K562 (cell line): Measurements from ENCODE around the gene LMBR1L. TPM values are rescaled to one million over a fixed set of nuclear protein-coding genes. Genes with fewer than 3 reads are reported as not detected.

Experiments used
- CBFA2T3 ChIP-seq: fragments of 450-650 bp; IDR thresholded peaks from 2 replicates; pipeline ENCODE4 v1.6.1; 2017
- E2F3 ChIP-seq: fragments of 250-450 bp; sonication (Bioruptor Pico); IDR thresholded peaks from 2 replicates; pipeline ENCODE4 v1.4.0; 2020; ENCODE audit warnings: mild to moderate bottlenecking
- ERF ChIP-seq: fragments of 450-650 bp; formaldehyde crosslinking; IDR thresholded peaks from 2 replicates; pipeline ENCODE4 v1.4.0; 2020; ENCODE audit warnings: mild to moderate bottlenecking, mixed read lengths
- FOXJ3 ChIP-seq: sonication (generic); formaldehyde crosslinking; IDR thresholded peaks from 2 replicates; pipeline ENCODE4 v1.4.0; 2020; ENCODE audit warnings: mild to moderate bottlenecking, missing genetic modification reagents
- GTF2A2 ChIP-seq: IDR thresholded peaks from 2 replicates; pipeline ENCODE4 v1.6.1; 2016; ENCODE audit warnings: mild to moderate bottlenecking, missing genetic modification characterization, missing compliant biosample characterization
- GTF2F1 ChIP-seq: IDR thresholded peaks from 2 replicates; pipeline ENCODE4 v1.6.1; 2011; ENCODE audit warnings: low read depth, low read length, improper control_type of control experiment
- KDM2B ChIP-seq: fragments of 250-450 bp; sonication (Bioruptor Pico); IDR thresholded peaks from 2 replicates; pipeline ENCODE4 v1.8.0; 2021; ENCODE audit warnings: mild to moderate bottlenecking, moderate library complexity
- MIER1 ChIP-seq: fragments of 450-650 bp; IDR thresholded peaks from 2 replicates; pipeline ENCODE4 v1.6.1; 2016; ENCODE audit warnings: antibody characterized with exemption, mild to moderate bottlenecking, low read depth
- PBX2 ChIP-seq, 2 experiments: IDR thresholded peaks in 1 of 2; conservative IDR thresholded peaks in 1 of 2; 2 replicates each; pipeline ENCODE4 v1.6.1; 2016; ENCODE audit warnings: low read depth in 2 of 2, mild to moderate bottlenecking in 1 of 2, missing compliant biosample characterization in 1 of 2, missing genetic modification characterization in 1 of 2, moderate library complexity in 1 of 2
- PHF8 ChIP-seq: fragments of 200-600 bp; sonication (generic); IDR thresholded peaks from 2 replicates; pipeline ENCODE4 v1.6.1; 2012; ENCODE audit warnings: mixed run types, mild to moderate bottlenecking, inconsistent platforms, low read length, moderate library complexity, borderline replicate concordance
- RB1 ChIP-seq: fragments of 450-650 bp; IDR thresholded peaks from 2 replicates; pipeline ENCODE4 v1.6.1; 2017; ENCODE audit warnings: low read depth, mild to moderate bottlenecking
- RBM22 ChIP-seq: fragments of 200-400 bp; formaldehyde crosslinking; IDR thresholded peaks from 2 replicates; pipeline ENCODE4 v1.6.1; 2018; ENCODE audit warnings: low read length, low read depth; ENCODE audit not compliant: poor library complexity, severe bottlenecking
- SRSF9 ChIP-seq: fragments of 200-400 bp; formaldehyde crosslinking; IDR thresholded peaks from 2 replicates; pipeline ENCODE4 v1.6.1; 2017; ENCODE audit warnings: low read depth, low read length, borderline replicate concordance
- TBP ChIP-seq: optimal IDR thresholded peaks from 2 replicates; pipeline ENCODE3; 2011; ENCODE audit warnings: low read depth, low read length, improper control_type of control experiment
- TCF15 ChIP-seq: fragments of 250-450 bp; sonication (Bioruptor Pico); IDR thresholded peaks from 2 replicates; pipeline ENCODE4 v1.8.0; 2022; ENCODE audit warnings: moderate library complexity, mild to moderate bottlenecking, inconsistent platforms
- TEAD1 ChIP-seq, 2 experiments: fragments of 450-650 bp in 1 of 2; sonication (generic) in 1 of 2; formaldehyde crosslinking; IDR thresholded peaks; 2 replicates each; pipeline versions ENCODE4 v1.4.0 to v1.8.0; 2020 to 2022; ENCODE audit warnings: mild to moderate bottlenecking in 2 of 2, missing genetic modification reagents in 1 of 2
- ZBTB2 ChIP-seq: fragments of 450-650 bp; IDR thresholded peaks from 2 replicates; pipeline ENCODE4 v1.6.1; 2016; ENCODE audit warnings: antibody characterized with exemption
- ZNF436 ChIP-seq: fragments of 250-450, 450-650 bp; sonication (Bioruptor Pico); formaldehyde crosslinking; IDR thresholded peaks from 2 replicates; pipeline ENCODE4 v1.7.0; 2020; ENCODE audit warnings: mild to moderate bottlenecking
- ZNF551 ChIP-seq: fragments of 250-450 bp; sonication (Bioruptor Pico); IDR thresholded peaks from 2 replicates; pipeline ENCODE4 v1.5.0; 2021; ENCODE audit warnings: mild to moderate bottlenecking, moderate library complexity
- ZNF644 ChIP-seq: fragments of 200-800 bp; sonication (Bioruptor generic); IDR thresholded peaks from 2 replicates; pipeline ENCODE4 v1.6.1; 2016; ENCODE audit warnings: low read depth, missing genetic modification characterization, missing compliant biosample characterization
- ZNF76 ChIP-seq: fragments of 250-450 bp; sonication (Bioruptor Pico); IDR thresholded peaks from 2 replicates; pipeline ENCODE4 v1.4.0; 2020; ENCODE audit warnings: mild to moderate bottlenecking, moderate library complexity, borderline replicate concordance
- ZSCAN29 ChIP-seq: fragments of 450-650 bp; IDR thresholded peaks from 2 replicates; pipeline ENCODE4 v1.6.1; 2017
- polyA plus RNA-seq, 8 experiments: library from polyadenylated mRNA; depleted of rRNA in 4 of 8; stranded (reverse) in 5 of 8; unstranded in 3 of 8; fragments of >200 nt; fragmentation: Nextera tagmentation in 2 of 8; fragmentation: Illumina TruSeq in 1 of 8; extraction: Ambion mirVana in 2 of 8; extraction: Trizol in 1 of 8; gene quantifications; 2 replicates each; pipeline versions ENCODE4 v1.2.1 to v1.2.3, GENCODE V29; 2011 to 2014; ENCODE audit warnings: inconsistent platforms in 1 of 8, missing spikeins in 1 of 8
- total RNA-seq, 7 experiments: library from RNA; depleted of rRNA in 6 of 7; stranded (reverse); fragments of >200 nt in 6 of 7; fragmentation: Illumina TruSeq in 2 of 7; extraction: Trizol in 2 of 7; gene quantifications; 2 replicates each; pipeline versions ENCODE4 v1.2.1 to v1.2.3, GENCODE V29; 2011 to 2021; ENCODE audit warnings: low replicate concordance in 1 of 7
- TF ChIP-seq, protein P1 (sequence below): fragments of 450-650 bp; conservative IDR thresholded peaks from 2 replicates; pipeline ENCODE4 v1.6.1; 2016; ENCODE audit warnings: missing genetic modification characterization, low read depth, mild to moderate bottlenecking, control low read depth, missing compliant biosample characterization

LMBR1L gene
- total and polyA plus RNA-seq, 9 of the 15 experiments (the other 6 are each of a cell fraction or from before 2014, with no cell fraction given): 2.5 to 57.0 (median 31.1) TPM

DNA sequence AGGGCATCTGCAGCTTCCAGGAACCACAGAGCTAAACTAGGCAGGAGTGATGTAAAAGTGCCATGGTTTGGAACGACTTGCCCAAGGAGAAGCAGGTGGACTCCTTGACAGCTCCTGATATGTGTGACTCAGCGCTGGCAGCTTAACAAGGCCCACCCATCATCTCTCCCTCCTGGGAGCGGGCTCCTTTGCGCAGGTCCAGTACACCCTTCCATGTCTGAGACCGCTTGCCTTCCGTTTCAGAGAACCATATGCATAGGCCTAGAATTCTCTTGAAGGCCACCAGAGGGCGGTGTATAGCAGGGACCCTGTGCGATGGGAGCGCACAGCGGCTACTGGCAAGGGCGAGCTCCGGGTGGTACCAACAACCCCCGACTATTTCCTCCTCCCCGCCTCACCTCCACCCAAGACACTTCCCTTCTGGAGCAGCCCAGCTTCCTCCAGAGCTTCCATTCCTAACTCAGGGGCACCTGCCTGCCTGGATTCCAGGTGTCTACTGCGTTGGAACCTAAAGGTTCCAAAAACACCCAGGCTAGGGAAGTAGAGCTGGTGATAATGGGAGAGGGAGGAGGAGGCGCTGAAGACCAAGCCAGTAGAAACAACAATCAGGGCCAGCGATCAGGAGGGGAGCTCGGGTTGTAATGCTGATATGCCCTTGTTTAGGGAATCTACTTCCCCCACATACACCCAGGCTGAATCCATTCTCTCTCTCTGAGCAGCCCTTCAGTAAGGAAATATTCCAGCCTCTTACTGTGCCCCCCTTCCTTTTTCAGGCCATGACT is 22.3 kb downstream of the LMBR1L start (continued):
- no peak for TF ChIP-seq ZNF436 (CRISPR knock-in tag)
- TF ChIP-seq E2F3: no peak
- TF ChIP-seq ERF: 0 out of 2 replicates have a peak, but pooled peaks have one; percentile 32
- no peak for TF ChIP-seq ZNF551
- TF ChIP-seq ZNF76: no peak
- TF ChIP-seq CBFA2T3: peak; percentile 35; the same call in 1 of the 2 replicates
- no peak for TF ChIP-seq TCF15 (CRISPR knock-in tag)
- TF ChIP-seq RBM22: no peak
- TF ChIP-seq TBP: peak; percentile 47
- TF ChIP-seq GTF2F1: 0 out of 2 replicates have a peak, but pooled peaks have one; percentile 54
- TF ChIP-seq SRSF9: no peak
- no peak for TF ChIP-seq GTF2A2
- peak; percentile 22; the same call in 1 of the 2 replicates for TF ChIP-seq PHF8
- TF ChIP-seq KDM2B (CRISPR knock-in tag): peak; percentile 44; the same call in 1 of the 2 replicates
- TF ChIP-seq, protein P1, sequence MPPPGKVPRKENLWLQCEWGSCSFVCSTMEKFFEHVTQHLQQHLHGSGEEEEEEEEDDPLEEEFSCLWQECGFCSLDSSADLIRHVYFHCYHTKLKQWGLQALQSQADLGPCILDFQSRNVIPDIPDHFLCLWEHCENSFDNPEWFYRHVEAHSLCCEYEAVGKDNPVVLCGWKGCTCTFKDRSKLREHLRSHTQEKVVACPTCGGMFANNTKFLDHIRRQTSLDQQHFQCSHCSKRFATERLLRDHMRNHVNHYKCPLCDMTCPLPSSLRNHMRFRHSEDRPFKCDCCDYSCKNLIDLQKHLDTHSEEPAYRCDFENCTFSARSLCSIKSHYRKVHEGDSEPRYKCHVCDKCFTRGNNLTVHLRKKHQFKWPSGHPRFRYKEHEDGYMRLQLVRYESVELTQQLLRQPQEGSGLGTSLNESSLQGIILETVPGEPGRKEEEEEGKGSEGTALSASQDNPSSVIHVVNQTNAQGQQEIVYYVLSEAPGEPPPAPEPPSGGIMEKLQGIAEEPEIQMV (tag): no peak
- no peak for TF ChIP-seq MIER1
- peak; percentile 23; the same call in 1 of the 2 replicates for TF ChIP-seq ZBTB2
- TF ChIP-seq FOXJ3 (CRISPR knock-in tag): no peak
- TF ChIP-seq ZNF644 (tag): no peak
- TF ChIP-seq ZSCAN29: no peak
- 0 out of 2 replicates have a peak, but pooled peaks have one; percentile 34 for TF ChIP-seq RB1
- TF ChIP-seq TEAD1 (CRISPR knock-in tag; IDR thresholded peaks at IDR 0.05): no peak
- no peak for TF ChIP-seq PBX2 (CRISPR knock-in tag; IDR thresholded peaks at IDR 0.05; ENCODE audit: low read depth)
- TF ChIP-seq PBX2 (tag; conservative IDR thresholded peaks at IDR 0.05; ENCODE audit: low read depth): no peak; the same call in 1 of the 2 replicates
